Endothelial cell (in vitro differentiated cells): ENCODE data around the gene AP5B1. TPM values are rescaled to one million over a fixed set of nuclear protein-coding genes. Genes with fewer than 3 reads are reported as not detected.
"Not testable (repeated sequence)": the region's sequence is repeated elsewhere in the genome, so short reads cannot be mapped to it uniquely, and the experiment has no call there.

Experiments used
- DNase-seq: peaks from one replicate; pipeline ENCODE4 v3.0.0; 2021; ENCODE audit warnings: low spot score
- H3K27ac Mint-ChIP-seq: one replicate; pipeline ENCODE4 v1.8.0; 2021; ENCODE audit warnings: mixed read lengths, inconsistent platforms; ENCODE audit not compliant: unreplicated experiment
- H3K27me3 Mint-ChIP-seq: one replicate; pipeline ENCODE4 v1.8.0; 2021; ENCODE audit warnings: mild to moderate bottlenecking, moderate library complexity, mixed read lengths, inconsistent platforms; ENCODE audit not compliant: unreplicated experiment
- H3K36me3 Mint-ChIP-seq: one replicate; pipeline ENCODE4 v1.8.0; 2021; ENCODE audit warnings: mild to moderate bottlenecking, low read depth, mixed read lengths, inconsistent platforms; ENCODE audit not compliant: unreplicated experiment
- H3K4me1 Mint-ChIP-seq: one replicate; pipeline ENCODE4 v1.8.0; 2021; ENCODE audit warnings: mild to moderate bottlenecking, mixed read lengths, inconsistent platforms; ENCODE audit not compliant: unreplicated experiment
- H3K4me3 Mint-ChIP-seq: one replicate; pipeline ENCODE4 v1.8.0; 2021; ENCODE audit warnings: mild to moderate bottlenecking, mixed read lengths, inconsistent platforms; ENCODE audit not compliant: unreplicated experiment
- H3K9me3 Mint-ChIP-seq: one replicate; pipeline ENCODE4 v1.8.0; 2021; ENCODE audit warnings: mixed read lengths, inconsistent platforms; ENCODE audit not compliant: unreplicated experiment
- total RNA-seq: library from RNA; stranded (reverse); fragmentation: NEBNext Ultra II Directional; extraction: Animal tissue kit (Norgen Biotek cat#: 25700); gene quantifications from one replicate; pipeline ENCODE4 v1.2.1, GENCODE V29; 2021; ENCODE audit not compliant: unreplicated experiment
- TF ChIP-seq, protein P1 (sequence below): fragments of 200-600 bp; sonication (generic); IDR thresholded peaks from one replicate; pipeline ENCODE4 v1.5.0; 2021; ENCODE audit warnings: antibody characterized with exemption; ENCODE audit not compliant: unreplicated experiment

The AP5B1 gene
- total RNA-seq, 1 donor from 2014 or later = 3.4 TPM

DNA sequence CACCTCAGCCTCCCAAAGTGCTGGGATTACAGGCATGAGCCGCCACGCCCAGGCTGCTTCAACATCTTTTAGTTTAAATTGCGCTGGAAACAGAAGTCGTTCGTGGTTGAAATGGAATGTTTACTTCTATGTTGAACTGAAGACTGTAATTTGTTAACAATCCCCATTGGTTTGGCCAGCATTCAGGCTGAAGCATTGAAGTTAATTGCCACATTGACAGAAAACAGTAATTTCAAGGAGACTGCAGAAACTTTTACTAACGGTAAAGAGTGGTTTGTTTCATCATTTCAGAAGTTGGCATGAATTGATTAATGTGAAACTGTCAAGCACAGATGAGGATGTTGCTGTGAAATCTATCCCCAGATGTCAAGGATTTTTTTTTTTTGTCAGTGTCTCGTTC, 14.2 kb downstream of the AP5B1 start:
- no peaks in the 10 kb centered on the region for H3K36me3 Mint-ChIP-seq
- TF ChIP-seq, protein P1, sequence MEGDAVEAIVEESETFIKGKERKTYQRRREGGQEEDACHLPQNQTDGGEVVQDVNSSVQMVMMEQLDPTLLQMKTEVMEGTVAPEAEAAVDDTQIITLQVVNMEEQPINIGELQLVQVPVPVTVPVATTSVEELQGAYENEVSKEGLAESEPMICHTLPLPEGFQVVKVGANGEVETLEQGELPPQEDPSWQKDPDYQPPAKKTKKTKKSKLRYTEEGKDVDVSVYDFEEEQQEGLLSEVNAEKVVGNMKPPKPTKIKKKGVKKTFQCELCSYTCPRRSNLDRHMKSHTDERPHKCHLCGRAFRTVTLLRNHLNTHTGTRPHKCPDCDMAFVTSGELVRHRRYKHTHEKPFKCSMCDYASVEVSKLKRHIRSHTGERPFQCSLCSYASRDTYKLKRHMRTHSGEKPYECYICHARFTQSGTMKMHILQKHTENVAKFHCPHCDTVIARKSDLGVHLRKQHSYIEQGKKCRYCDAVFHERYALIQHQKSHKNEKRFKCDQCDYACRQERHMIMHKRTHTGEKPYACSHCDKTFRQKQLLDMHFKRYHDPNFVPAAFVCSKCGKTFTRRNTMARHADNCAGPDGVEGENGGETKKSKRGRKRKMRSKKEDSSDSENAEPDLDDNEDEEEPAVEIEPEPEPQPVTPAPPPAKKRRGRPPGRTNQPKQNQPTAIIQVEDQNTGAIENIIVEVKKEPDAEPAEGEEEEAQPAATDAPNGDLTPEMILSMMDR = no peak
- no peaks in the 10 kb centered on the region for H3K4me1 Mint-ChIP-seq
- H3K27ac Mint-ChIP-seq = no peak overlapping the region
- H3K4me3 Mint-ChIP-seq = no peak overlapping the region
- peaks cover 2% of the 10 kb centered on the region for H3K27me3 Mint-ChIP-seq
- no peak for DNase-seq
- no peaks in the 10 kb centered on the region for H3K9me3 Mint-ChIP-seq

GRCh38 chr11:65764434-65764833, 16.3 kb downstream of the AP5B1 start:
- Mint-ChIP-seq H3K36me3 (no peaks in the 10 kb centered on the region), H3K4me3 (no peak overlapping the region), H3K9me3 (no peaks in the 10 kb centered on the region), H3K27ac (no peak overlapping the region), H3K4me1 (no peaks in the 10 kb centered on the region), H3K27me3 (peaks cover 2% of the 10 kb centered on the region)
- TF ChIP-seq, protein P1 = no peak
- no peak for DNase-seq

GRCh38 chr11:65762816-65763215, 18.0 kb downstream of the AP5B1 start:
- H3K27me3 Mint-ChIP-seq, H3K4me1 Mint-ChIP-seq, H3K9me3 Mint-ChIP-seq, H3K4me3 Mint-ChIP-seq, DNase-seq, H3K36me3 Mint-ChIP-seq, H3K27ac Mint-ChIP-seq: not testable (repeated sequence)

DNA sequence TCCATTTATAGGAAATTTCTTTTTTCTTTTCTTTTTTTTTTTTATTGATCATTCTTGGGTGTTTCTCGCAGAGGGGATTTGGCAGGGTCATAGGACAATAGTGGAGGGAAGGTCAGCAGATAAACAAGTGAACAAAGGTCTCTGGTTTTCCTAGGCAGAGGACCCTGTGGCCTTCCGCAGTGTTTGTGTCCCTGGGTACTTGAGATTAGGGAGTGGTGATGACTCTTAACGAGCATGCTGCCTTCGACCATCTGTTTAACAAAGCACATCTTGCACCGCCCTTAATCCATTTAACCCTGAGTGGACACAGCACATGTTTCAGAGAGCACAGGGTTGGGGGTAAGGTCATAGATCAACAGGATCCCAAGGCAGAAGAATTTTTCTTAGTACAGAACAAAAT, 18.6 kb downstream of the AP5B1 start:
- not testable (repeated sequence) for H3K9me3 Mint-ChIP-seq, H3K4me1 Mint-ChIP-seq, H3K27ac Mint-ChIP-seq, H3K27me3 Mint-ChIP-seq, H3K36me3 Mint-ChIP-seq, H3K4me3 Mint-ChIP-seq, DNase-seq

- Mint-ChIP-seq H3K4me3 (no peak overlapping the region), H3K4me1 (peaks cover 8% of the 10 kb centered on the region), H3K9me3 (no peaks in the 10 kb centered on the region), H3K36me3 (no peaks in the 10 kb centered on the region), H3K27ac (no peak overlapping the region), H3K27me3 (peaks cover 2% of the 10 kb centered on the region)
- TF ChIP-seq, protein P1 = no peak
- no peak for DNase-seq
Measured at GRCh38 chr11:65745049-65745448, 35.7 kb downstream of the AP5B1 start.

DNA sequence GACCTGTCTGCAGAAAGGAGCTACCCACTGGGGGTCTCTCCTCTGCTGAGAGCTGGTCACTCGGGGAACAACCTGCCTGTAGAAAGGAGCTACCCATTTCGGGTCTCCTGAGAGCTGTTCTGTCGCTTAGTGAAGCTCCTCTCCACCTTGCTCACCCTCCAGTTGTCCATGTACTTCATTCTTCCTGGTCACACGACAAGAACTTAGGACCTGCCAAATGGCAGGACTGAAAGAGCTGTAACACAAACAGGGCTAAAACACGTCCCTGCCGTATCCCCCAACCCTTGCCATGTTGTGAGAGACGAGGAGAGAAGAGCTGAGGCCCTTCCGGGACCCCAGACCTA, 36.1 kb downstream of the AP5B1 start:
- Mint-ChIP-seq H3K9me3 (no peaks in the 10 kb centered on the region), H3K27me3 (peaks cover 2% of the 10 kb centered on the region), H3K27ac (no peak overlapping the region), H3K4me1 (peaks cover 8% of the 10 kb centered on the region), H3K36me3 (no peaks in the 10 kb centered on the region), H3K4me3 (no peak overlapping the region)
- TF ChIP-seq, protein P1 = no peak
- DNase-seq = no peak
